HTERT RPE-1 (cell line): Measurements from ENCODE around the gene VMP1.
"Not testable (repeated sequence)": the region's sequence is repeated elsewhere in the genome, so short reads cannot be mapped to it uniquely, and the experiment has no call there.

ENCODE experiments used
- in situ Hi-C: fragments of 300-500 bp; cut with MboI; formaldehyde crosslinking; loops from 4 replicates; pipeline ENCODE4 v1.14.3; 2020; ENCODE audit warnings: low sequenced_read_pairs

The VMP1 gene

GRCh38 chr17:59753522-59754467, 46.3 kb downstream of the VMP1 start:
- in situ Hi-C loops, result no loop called here

GRCh38 chr17:59754552-59754951, 47.1 kb downstream of the VMP1 start:
- in situ Hi-C loops, result no loop called here

- in situ Hi-C loops, result not testable (repeated sequence)
Observed at GRCh38 chr17:59755069-59755468, 47.6 kb downstream of the VMP1 start.

GRCh38 chr17:59756236-59756818, 48.9 kb downstream of the VMP1 start:
- in situ Hi-C loops, result no loop called here

- in situ Hi-C loops, result no loop called here
Observed at GRCh38 chr17:59757043-59757442, 49.6 kb downstream of the VMP1 start.

- in situ Hi-C loops, result no loop called here
Observed at GRCh38 chr17:59757470-59757869, 50.0 kb downstream of the VMP1 start.

- in situ Hi-C loops, result no loop called here
Observed at GRCh38 chr17:59757881-59758385, 50.5 kb downstream of the VMP1 start.

GRCh38 chr17:59758998-59759651, 51.7 kb downstream of the VMP1 start:
- in situ Hi-C loops, result not testable (repeated sequence)

GRCh38 chr17:59760160-59760559, 52.7 kb downstream of the VMP1 start:
- in situ Hi-C loops, result no loop called here

- in situ Hi-C loops, result no loop called here
Observed at GRCh38 chr17:59761385-59762048, 54.1 kb downstream of the VMP1 start.

- in situ Hi-C loops, result no loop called here
Observed at GRCh38 chr17:59762049-59762823, 54.8 kb downstream of the VMP1 start.

- in situ Hi-C loops, result no loop called here
Observed at GRCh38 chr17:59762824-59763374, 55.4 kb downstream of the VMP1 start.

- in situ Hi-C loops, result no loop called here
Observed at GRCh38 chr17:59763861-59764260, 56.4 kb downstream of the VMP1 start.

GRCh38 chr17:59764292-59764741, 56.9 kb downstream of the VMP1 start:
- in situ Hi-C loops, result no loop called here

- in situ Hi-C loops, result no loop called here
Observed at GRCh38 chr17:59765038-59765437, 57.6 kb downstream of the VMP1 start.

GRCh38 chr17:59766491-59766890, 59.0 kb downstream of the VMP1 start:
- in situ Hi-C loops, result no loop called here

GRCh38 chr17:59767176-59767575, 59.7 kb downstream of the VMP1 start:
- in situ Hi-C loops, result no loop called here

- in situ Hi-C loops, result no loop called here
Observed at GRCh38 chr17:59769887-59770286, 62.4 kb downstream of the VMP1 start.

- in situ Hi-C loops, result no loop called here
Observed at GRCh38 chr17:59771093-59771492, 63.6 kb downstream of the VMP1 start.
